GM21737 (cell line): ENCODE results near the gene MT1F.
"Not testable (repeated sequence)": the region's sequence is repeated elsewhere in the genome, so short reads cannot be mapped to it uniquely, and the experiment has no call there.

ENCODE experiments used
- ATAC-seq: cut with Tn5 transposase; IDR thresholded peaks from one replicate; pipeline ENCODE4 v1.9.1; 2021; ENCODE audit warnings: mild to moderate bottlenecking, moderate library complexity; ENCODE audit not compliant: unreplicated experiment

Gene MT1F

GRCh38 chr16:56669840-56670619 is 12.3 kb downstream of the MT1F start:
- ATAC-seq: no peak

- no peak for ATAC-seq
Observed at GRCh38 chr16:56670620-56670934, 12.8 kb downstream of the MT1F start.

- ATAC-seq: not testable (repeated sequence)
Observed at GRCh38 chr16:56671691-56672090, 13.9 kb downstream of the MT1F start.

- ATAC-seq: not testable (repeated sequence)
Observed at GRCh38 chr16:56672171-56672570, 14.4 kb downstream of the MT1F start.

GRCh38 chr16:56672761-56673536 is 15.2 kb downstream of the MT1F start:
- ATAC-seq: no peak

GRCh38 chr16:56673921-56674320 is 16.2 kb downstream of the MT1F start:
- no peak for ATAC-seq

GRCh38 chr16:56674570-56674969 is 16.8 kb downstream of the MT1F start:
- ATAC-seq: not testable (repeated sequence)

- ATAC-seq: no peak
Observed at GRCh38 chr16:56675685-56676210, 18.0 kb downstream of the MT1F start.

- ATAC-seq: no peak
Observed at GRCh38 chr16:56677474-56677873, 19.7 kb downstream of the MT1F start.

GRCh38 chr16:56679078-56679730 is 21.4 kb downstream of the MT1F start:
- ATAC-seq: no peak

GRCh38 chr16:56679818-56680217 is 22.1 kb downstream of the MT1F start:
- ATAC-seq: no peak

GRCh38 chr16:56681939-56682702 is 24.4 kb downstream of the MT1F start, which contains the start of gene MT1X:
Gene MT1X (plus strand): TSS chr16:56682470. CDS start chr16:56682541, 71 bp downstream.
- ATAC-seq: peak; percentile 97

- peak; percentile 8 for ATAC-seq
Observed at GRCh38 chr16:56682703-56683397, 25.1 kb downstream of the MT1F start.

GRCh38 chr16:56683424-56684172 is 25.8 kb downstream of the MT1F start:
- ATAC-seq: no peak

- ATAC-seq: no peak
Observed at GRCh38 chr16:56684256-56684925, 26.6 kb downstream of the MT1F start.

- no peak for ATAC-seq
Observed at GRCh38 chr16:56684926-56685590, 27.3 kb downstream of the MT1F start.

- no peak for ATAC-seq
Observed at GRCh38 chr16:56686758-56687157, 29.0 kb downstream of the MT1F start.

- no peak for ATAC-seq
Observed at GRCh38 chr16:56688762-56689161, 31.0 kb downstream of the MT1F start.
